IMR-90 (cell line): Measurements from ENCODE around the gene COCH. TPM values are rescaled to one million over a fixed set of nuclear protein-coding genes. Genes with fewer than 3 reads are reported as not detected.

Experiments used
- ATAC-seq: fragments of 200-7000 bp; cut with Tn5 transposase; 2 replicates; pipeline ENCODE4 v1.9.1; 2020; ENCODE audit warnings: low read depth, mild to moderate bottlenecking, moderate library complexity
- BruUV-seq: library from RNA; stranded (reverse); fragments of 400-500 nt; replicated peaks from 2 replicates; lab custom pipeline; 2021; lab: Mats Ljungman, UMichigan
- CTCF ChIA-PET: fragments of 300-600 bp; formaldehyde crosslinking; extraction: SDS; loops from one replicate; lab custom pipeline; 2021; ENCODE audit warnings: antibody characterized with exemption; lab: Yijun Ruan, JAX
- POLR2A ChIA-PET: fragments of 300-600 bp; sonication (Branson Sonifier 250); formaldehyde crosslinking; loops from one replicate; lab custom pipeline; 2022; ENCODE audit warnings: antibody characterized with exemption; ENCODE audit not compliant: unreplicated experiment; lab: Charles Lee
- DNase-seq: peaks from one replicate; pipeline ENCODE4 v3.0.0; 2013
- H2AFZ ChIP-seq: replicated peaks from 2 replicates; pipeline ENCODE3; 2013; ENCODE audit warnings: low read length, mild to moderate bottlenecking; ENCODE audit not compliant: poor library complexity
- H2AK5ac ChIP-seq: 2 replicates; pipeline ENCODE4 v1.6.1; 2013; ENCODE audit warnings: low read depth, low read length, inconsistent platforms
- H2AK9ac ChIP-seq: replicated peaks from 2 replicates; pipeline ENCODE3; 2013; ENCODE audit warnings: mild to moderate bottlenecking, low read depth, low read length, moderate library complexity; ENCODE audit not compliant: poor library complexity
- H2BK120ac ChIP-seq: 2 replicates; pipeline ENCODE4 v1.6.1; 2013; ENCODE audit warnings: low read depth, low read length, inconsistent platforms
- H2BK15ac ChIP-seq: 3 replicates; pipeline ENCODE4 v1.6.1; 2013; ENCODE audit warnings: low read depth, low read length, inconsistent platforms
- H2BK20ac ChIP-seq: 2 replicates; pipeline ENCODE4 v1.6.1; 2013; ENCODE audit warnings: low read depth, mild to moderate bottlenecking, inconsistent platforms, low read length, moderate library complexity
- H2BK5ac ChIP-seq: 2 replicates; pipeline ENCODE4 v1.6.1; 2013; ENCODE audit warnings: mild to moderate bottlenecking, low read depth, low read length, inconsistent platforms; ENCODE audit not compliant: poor library complexity, severe bottlenecking
- H3K14ac ChIP-seq: replicated peaks from 2 replicates; pipeline ENCODE4 v1.6.1; 2013; ENCODE audit warnings: low read depth, low read length, inconsistent platforms
- H3K18ac ChIP-seq: 2 replicates; pipeline ENCODE4 v1.6.1; 2013; ENCODE audit warnings: low read depth, low read length, control low read depth
- H3K23ac ChIP-seq: 2 replicates; pipeline ENCODE4 v1.6.1; 2013; ENCODE audit warnings: low read depth, low read length, inconsistent platforms
- H3K27ac ChIP-seq: 2 replicates; pipeline ENCODE4 v1.5.1; 2013; ENCODE audit warnings: mild to moderate bottlenecking, control low read depth, low read length; ENCODE audit not compliant: insufficient read depth
- H3K27me3 ChIP-seq: 2 replicates; pipeline ENCODE4 v1.6.1; 2013; ENCODE audit warnings: low read length; ENCODE audit not compliant: control insufficient read depth, insufficient read depth
- H3K36me3 ChIP-seq: 2 replicates; pipeline ENCODE4 v1.6.1; 2013; ENCODE audit warnings: low read length, mixed read lengths; ENCODE audit not compliant: control insufficient read depth, insufficient read depth
- H3K4ac ChIP-seq: 2 replicates; pipeline ENCODE4 v1.6.1; 2013; ENCODE audit warnings: low read depth, low read length, inconsistent platforms
- H3K4me1 ChIP-seq: 2 replicates; pipeline ENCODE4 v1.6.1; 2013; ENCODE audit warnings: low read length, mixed read lengths; ENCODE audit not compliant: control insufficient read depth, insufficient read depth
- H3K4me2 ChIP-seq: 2 replicates; pipeline ENCODE4 v1.6.1; 2013; ENCODE audit warnings: low read depth, mild to moderate bottlenecking, control low read depth, low read length, moderate library complexity
- H3K4me3 ChIP-seq: 2 replicates; pipeline ENCODE4 v1.5.1; 2013; ENCODE audit warnings: low read depth, mild to moderate bottlenecking, control low read depth, low read length, moderate library complexity; ENCODE audit not compliant: insufficient read depth
- H3K56ac ChIP-seq: 2 replicates; pipeline ENCODE4 v1.6.1; 2013; ENCODE audit warnings: low read length, inconsistent platforms; ENCODE audit not compliant: insufficient read depth; ENCODE audit errors: extremely low read depth
- H3K79me1 ChIP-seq, 2 experiments: 2 replicates each; pipeline ENCODE4 v1.6.1; 2013; ENCODE audit warnings: low read length in 2 of 2, inconsistent platforms in 1 of 2, low read depth in 1 of 2
- H3K9ac ChIP-seq: 2 replicates; pipeline ENCODE4 v1.6.1; 2013; ENCODE audit warnings: low read depth, low read length, control low read depth
- H3K9me1 ChIP-seq: 2 replicates; pipeline ENCODE4 v1.6.1; 2013; ENCODE audit warnings: low read length, inconsistent platforms; ENCODE audit not compliant: insufficient read depth
- H3K9me3 ChIP-seq: 2 replicates; pipeline ENCODE4 v1.6.1; 2013; ENCODE audit warnings: low read length; ENCODE audit not compliant: control insufficient read depth, insufficient read depth
- H4K20me1 ChIP-seq: 2 replicates; pipeline ENCODE4 v1.6.1; 2013; ENCODE audit warnings: low read length, inconsistent platforms; ENCODE audit not compliant: insufficient read depth
- H4K5ac ChIP-seq: 2 replicates; pipeline ENCODE4 v1.6.1; 2013; ENCODE audit warnings: mild to moderate bottlenecking, low read depth, low read length, control low read depth
- H4K8ac ChIP-seq, 2 experiments: 2 replicates each; pipeline ENCODE4 v1.6.1; 2013; ENCODE audit warnings: low read depth in 2 of 2, low read length in 2 of 2, control low read depth in 1 of 2, inconsistent platforms in 1 of 2
- H4K91ac ChIP-seq: 2 replicates; pipeline ENCODE4 v1.6.1; 2013; ENCODE audit warnings: low read depth, low read length, inconsistent platforms; ENCODE audit not compliant: insufficient read depth
- BHLHE40 ChIP-seq: fragments of 150-350 bp; IDR thresholded peaks from 2 replicates; pipeline ENCODE4 v1.6.1; 2016; ENCODE audit warnings: mild to moderate bottlenecking, low read depth, low read length
- CEBPB ChIP-seq: IDR thresholded peaks from 2 replicates; pipeline ENCODE4 v1.6.1; 2012; ENCODE audit warnings: low read depth, low read length, improper control_type of control experiment
- CHD1 ChIP-seq: IDR thresholded peaks from 2 replicates; pipeline ENCODE4 v1.6.1; 2012; ENCODE audit warnings: low read depth, low read length, improper control_type of control experiment
- MAFK ChIP-seq: IDR thresholded peaks from 2 replicates; pipeline ENCODE4 v1.6.1; 2012; ENCODE audit warnings: low read depth, low read length, improper control_type of control experiment
- MAZ ChIP-seq: IDR thresholded peaks from 2 replicates; pipeline ENCODE4 v1.6.1; 2012; ENCODE audit warnings: low read depth, mild to moderate bottlenecking, low read length, improper control_type of control experiment, moderate library complexity, borderline replicate concordance
- MXI1 ChIP-seq: IDR thresholded peaks from 2 replicates; pipeline ENCODE4 v1.6.1; 2012; ENCODE audit warnings: low read depth, mild to moderate bottlenecking, low read length, moderate library complexity, borderline replicate concordance
- POLR2A ChIP-seq: IDR thresholded peaks from 2 replicates; pipeline ENCODE4 v1.6.1; 2012; ENCODE audit warnings: mild to moderate bottlenecking, low read depth, low read length
- RAD21 ChIP-seq: IDR thresholded peaks from 2 replicates; pipeline ENCODE4 v1.6.1; 2012; ENCODE audit warnings: low read length, improper control_type of control experiment
- RFX5 ChIP-seq: IDR thresholded peaks from 2 replicates; pipeline ENCODE4 v1.8.0; 2012; ENCODE audit warnings: low read depth, mild to moderate bottlenecking, low read length, moderate library complexity
- SMC3 ChIP-seq: fragments of 150-350 bp; IDR thresholded peaks from 2 replicates; pipeline ENCODE4 v1.6.1; 2016; ENCODE audit warnings: low read depth, mild to moderate bottlenecking, antibody characterized with exemption, low read length, moderate library complexity
- WGBS, 2 experiments: methylation state at CpG; one replicate each; pipeline versions ENCODE4 v1.1.5 to v1.1.7; 2013; ENCODE audit warnings: missing lambda C conversion rate in 2 of 2; ENCODE audit not compliant: insufficient read length in 1 of 2; ENCODE audit errors: extremely low coverage in 2 of 2; 5-methylcytosine and 5-hydroxymethylcytosine counted together
- dilution Hi-C: fragments of 300-500 bp; cut with HindIII; formaldehyde crosslinking; loops from one replicate; pipeline ENCODE4 v1.14.3; 2018; ENCODE audit warnings: low sequenced_read_pairs; ENCODE audit not compliant: unreplicated experiment
- in situ Hi-C: fragments of 300-500 bp; cut with MboI; formaldehyde crosslinking; loops from 3 replicates; pipeline ENCODE4 v1.14.3; 2019; ENCODE audit warnings: low sequenced_read_pairs, inconsistent platforms, mixed read lengths
- intact Hi-C: fragments of 100-400 bp; cut with micrococcal nuclease; formaldehyde crosslinking; loops from 2 replicates; pipeline ENCODE4 v1.10.0; 2022
- polyA plus RNA-seq, 3 experiments: library from polyadenylated mRNA; depleted of rRNA; stranded (reverse); fragments of >200 nt; gene quantifications; 2 replicates each; pipeline ENCODE4 v1.2.3, GENCODE V29; 2012; ENCODE audit warnings: low replicate concordance in 1 of 3
- total RNA-seq: library from RNA; depleted of rRNA; stranded (reverse); fragments of >200 nt; gene quantifications from 2 replicates; pipeline ENCODE4 v1.2.3, GENCODE V29; 2012
- TF ChIP-seq, protein P1 (sequence below): conservative IDR thresholded peaks from 2 replicates; pipeline ENCODE4 v1.5.1; 2012; ENCODE audit warnings: mild to moderate bottlenecking, low read depth, low read length, improper control_type of control experiment
- TF ChIP-seq, protein P2 (sequence below): fragments of 150-350 bp; IDR thresholded peaks from 2 replicates; pipeline ENCODE4 v1.6.1; 2017; ENCODE audit warnings: mild to moderate bottlenecking, antibody characterized with exemption, low read length, low read depth

COCH gene
- total and polyA plus RNA-seq, 2 of the 4 experiments (the other 2 are of a cell fraction): 0.17 to 0.18 TPM

DNA sequence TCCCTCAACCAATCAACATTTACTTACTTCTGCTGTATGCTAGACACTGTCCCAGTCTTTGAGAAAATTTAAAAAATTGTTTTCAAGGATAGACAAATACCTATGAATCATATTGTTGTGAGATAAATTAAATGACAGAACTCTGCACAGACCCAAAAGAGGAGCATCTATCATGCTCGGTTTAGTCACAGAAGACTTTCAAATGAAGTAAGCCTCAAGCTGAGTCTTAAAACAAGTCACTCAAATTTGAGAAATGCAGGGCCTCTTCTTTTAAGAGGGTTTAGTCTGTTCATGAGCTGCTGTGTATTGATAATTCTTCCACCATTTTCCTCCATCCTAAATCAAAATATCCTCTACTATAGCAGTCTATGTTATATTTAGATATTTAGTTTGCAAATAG, 24.4 kb upstream of the COCH start:
- H2AFZ ChIP-seq: no peak overlapping the region
- H3K14ac ChIP-seq: no peak overlapping the region
- no peak overlapping the region for H2BK20ac ChIP-seq
- H3K79me1 ChIP-seq: no peaks in the 10 kb centered on the region
- no peak overlapping the region for H2BK15ac ChIP-seq
- peaks cover 7% of the 10 kb centered on the region for H3K27me3 ChIP-seq
- no peak overlapping the region for H2AK5ac ChIP-seq
- in situ Hi-C loops: no loop called here
- DNase-seq (no peak), ATAC-seq (no peak)
- H2BK120ac ChIP-seq: no peak overlapping the region
- no peak for TF ChIP-seq BHLHE40
- TF ChIP-seq CEBPB: no peak
- no peak for TF ChIP-seq POLR2A
- no peak for TF ChIP-seq CHD1
- no peak for TF ChIP-seq RFX5
- no peak for TF ChIP-seq MAZ
- TF ChIP-seq, protein P1, sequence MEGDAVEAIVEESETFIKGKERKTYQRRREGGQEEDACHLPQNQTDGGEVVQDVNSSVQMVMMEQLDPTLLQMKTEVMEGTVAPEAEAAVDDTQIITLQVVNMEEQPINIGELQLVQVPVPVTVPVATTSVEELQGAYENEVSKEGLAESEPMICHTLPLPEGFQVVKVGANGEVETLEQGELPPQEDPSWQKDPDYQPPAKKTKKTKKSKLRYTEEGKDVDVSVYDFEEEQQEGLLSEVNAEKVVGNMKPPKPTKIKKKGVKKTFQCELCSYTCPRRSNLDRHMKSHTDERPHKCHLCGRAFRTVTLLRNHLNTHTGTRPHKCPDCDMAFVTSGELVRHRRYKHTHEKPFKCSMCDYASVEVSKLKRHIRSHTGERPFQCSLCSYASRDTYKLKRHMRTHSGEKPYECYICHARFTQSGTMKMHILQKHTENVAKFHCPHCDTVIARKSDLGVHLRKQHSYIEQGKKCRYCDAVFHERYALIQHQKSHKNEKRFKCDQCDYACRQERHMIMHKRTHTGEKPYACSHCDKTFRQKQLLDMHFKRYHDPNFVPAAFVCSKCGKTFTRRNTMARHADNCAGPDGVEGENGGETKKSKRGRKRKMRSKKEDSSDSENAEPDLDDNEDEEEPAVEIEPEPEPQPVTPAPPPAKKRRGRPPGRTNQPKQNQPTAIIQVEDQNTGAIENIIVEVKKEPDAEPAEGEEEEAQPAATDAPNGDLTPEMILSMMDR: no peak
- TF ChIP-seq MAFK: no peak
- TF ChIP-seq, protein P2, sequence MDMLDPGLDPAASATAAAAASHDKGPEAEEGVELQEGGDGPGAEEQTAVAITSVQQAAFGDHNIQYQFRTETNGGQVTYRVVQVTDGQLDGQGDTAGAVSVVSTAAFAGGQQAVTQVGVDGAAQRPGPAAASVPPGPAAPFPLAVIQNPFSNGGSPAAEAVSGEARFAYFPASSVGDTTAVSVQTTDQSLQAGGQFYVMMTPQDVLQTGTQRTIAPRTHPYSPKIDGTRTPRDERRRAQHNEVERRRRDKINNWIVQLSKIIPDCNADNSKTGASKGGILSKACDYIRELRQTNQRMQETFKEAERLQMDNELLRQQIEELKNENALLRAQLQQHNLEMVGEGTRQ: no peak
- no peak for TF ChIP-seq MXI1
- no peak for TF ChIP-seq SMC3
- no peak for TF ChIP-seq RAD21
- no peak overlapping the region for H3K56ac ChIP-seq
- no peak overlapping the region for H4K5ac ChIP-seq
- H3K27ac ChIP-seq: no peak overlapping the region
- no peak overlapping the region for H3K9ac ChIP-seq
- H3K4me1 ChIP-seq: no peaks in the 10 kb centered on the region
- no peak overlapping the region for H2AK9ac ChIP-seq
- H4K20me1 ChIP-seq: no peaks in the 10 kb centered on the region
- no peak overlapping the region for H4K91ac ChIP-seq
- H4K8ac ChIP-seq: no peak overlapping the region
- no peaks in the 10 kb centered on the region for H3K9me3 ChIP-seq
- intact Hi-C loops: no loop called here
- POLR2A ChIA-PET: no interaction called here
- CTCF ChIA-PET: no interaction called here
- H3K4me3 ChIP-seq: no peak overlapping the region
- no peak overlapping the region for H3K4me2 ChIP-seq
- WGBS, 2 experiments: no CpG with 5 or more reads among the region's 1 CpG
- H3K9me1 ChIP-seq: no peaks in the 10 kb centered on the region
- H2BK5ac ChIP-seq: no peak overlapping the region
- no TSS peak for BruUV-seq
- H3K18ac ChIP-seq: no peak overlapping the region
- no peak overlapping the region for H3K23ac ChIP-seq
- H3K36me3 ChIP-seq: no peaks in the 10 kb centered on the region
- H3K4ac ChIP-seq: no peak overlapping the region
- dilution Hi-C loops: no loop called here
